ENCODE measurements around the gene CCL3.

DNA sequence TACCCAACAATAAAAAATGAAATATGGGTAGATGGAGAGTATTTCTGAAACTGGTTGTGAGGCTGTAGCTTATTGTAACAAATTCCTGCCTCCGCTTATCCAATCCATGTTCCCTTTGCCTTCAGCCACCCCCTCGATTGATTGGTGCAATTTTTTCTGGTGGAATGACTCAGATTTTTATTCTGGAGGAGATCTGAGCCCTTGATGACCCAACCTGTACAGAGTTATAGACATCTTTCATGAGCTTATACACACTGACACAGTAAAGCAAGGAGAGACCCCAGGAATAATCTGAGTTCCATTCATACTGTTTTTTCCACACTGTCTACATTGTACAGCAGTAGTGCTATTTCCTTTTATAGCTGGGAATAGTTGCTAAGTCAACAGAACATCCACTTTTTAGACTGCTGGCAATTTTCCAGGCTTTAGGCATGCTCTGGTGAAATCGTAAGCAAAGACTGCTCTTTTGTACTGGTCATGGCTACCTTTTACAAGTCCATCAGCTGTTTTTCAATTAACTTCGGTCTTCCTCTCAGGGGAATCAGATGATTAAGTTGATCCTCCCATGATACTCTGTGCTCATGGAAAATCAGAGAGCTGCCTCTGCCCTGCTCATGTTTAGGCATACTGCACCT is 43.8 kb upstream of the CCL3 start:
- TF ChIP-seq EZH2phosphoT487 (IDR thresholded peaks at IDR 0.05; ENCODE audit: borderline replicate concordance, low read depth) (no peak), POLR2AphosphoS5 (IDR thresholded peaks at IDR 0.05; ENCODE audit: low read depth, low read length) (no peak), CTCF (IDR thresholded peaks at IDR 0.05) (no peak), MXI1 (IDR thresholded peaks at IDR 0.05; ENCODE audit: low read depth, low read length) (no peak), FOXM1 (IDR thresholded peaks at IDR 0.05; ENCODE audit: low read depth) (no peak)

Data from SK-N-SH (cell line).